Adipocyte (in vitro differentiated cells): ENCODE measurements around the gene EGLN1.
A peak's percentile ranks its signal among the peaks of the same experiment; 100 is the strongest.

Experiments used
- DNase-seq: peaks from one replicate; pipeline ENCODE4 v3.0.0-alpha.2; 2015; ENCODE audit warnings: low read depth
- H3K27me3 ChIP-seq: replicated peaks from 2 replicates; pipeline ENCODE4 v1.7.0; 2013; ENCODE audit warnings: mild to moderate bottlenecking, low read length, moderate library complexity; ENCODE audit not compliant: control insufficient read depth, insufficient read depth
- H3K36me3 ChIP-seq: 2 replicates; pipeline ENCODE4 v1.7.0; 2013; ENCODE audit warnings: low read length, mild to moderate bottlenecking, moderate library complexity; ENCODE audit not compliant: control insufficient read depth, insufficient read depth, severe bottlenecking
- H3K4me1 ChIP-seq: 2 replicates; pipeline ENCODE4 v1.7.0; 2013; ENCODE audit warnings: mild to moderate bottlenecking, low read length, moderate library complexity; ENCODE audit not compliant: control insufficient read depth, insufficient read depth
- H3K4me3 ChIP-seq: 2 replicates; pipeline ENCODE4 v1.7.0; 2013; ENCODE audit warnings: mild to moderate bottlenecking, low read length, moderate library complexity
- H3K9ac ChIP-seq: 2 replicates; pipeline ENCODE4 v1.7.0; 2013; ENCODE audit warnings: mild to moderate bottlenecking, low read length, moderate library complexity
- H3K9me3 ChIP-seq: 2 replicates; pipeline ENCODE4 v1.7.0; 2013; ENCODE audit warnings: mild to moderate bottlenecking, low read length, moderate library complexity; ENCODE audit not compliant: control insufficient read depth

The EGLN1 gene

DNA sequence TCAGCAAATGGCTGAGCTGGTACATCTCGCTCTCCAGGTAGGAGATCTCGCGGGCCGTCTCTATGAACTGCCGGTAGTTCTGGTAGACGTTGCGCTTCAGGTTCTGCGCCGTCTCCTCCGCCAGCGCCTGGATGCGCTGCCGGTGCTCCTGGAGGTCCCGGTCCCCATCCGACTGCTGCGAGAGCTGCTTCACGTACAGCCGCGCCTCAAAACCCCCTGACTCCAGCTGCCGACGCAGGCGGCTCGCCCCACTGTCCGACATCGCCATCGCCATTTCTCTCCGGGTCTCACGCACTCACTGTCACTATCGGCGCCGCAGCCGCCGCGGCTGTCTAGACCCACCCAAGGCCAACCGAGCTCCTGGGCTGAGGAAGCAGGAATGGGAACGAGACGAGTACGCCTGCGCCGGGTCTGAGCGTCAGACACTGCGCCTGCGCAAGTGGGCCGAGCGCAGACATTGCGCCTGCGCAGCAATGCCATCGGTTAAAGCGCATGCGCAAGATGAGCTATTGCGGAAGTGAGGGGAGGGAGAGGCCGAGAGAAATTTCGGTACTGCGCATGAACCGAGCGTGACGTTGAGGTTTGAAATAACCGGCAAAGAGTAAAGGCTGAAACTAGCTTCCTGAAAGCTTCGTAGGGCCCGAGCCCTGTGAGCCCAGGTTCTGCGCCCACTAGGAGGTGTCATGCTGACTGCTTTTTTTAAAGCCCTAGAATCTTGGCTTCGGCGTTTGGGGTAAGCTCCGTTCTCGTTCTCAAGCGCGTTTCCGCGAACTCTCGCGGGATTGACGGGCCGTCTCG is 84.4 kb downstream of the EGLN1 start, which contains the start of gene EXOC8:
TSS of gene EXOC8 (minus strand) at position 381 of the 798 bp plus-strand sequence. CDS start at position 274, 107 bp downstream.
- Histone ChIP-seq H3K4me3 (peak within 1 kb of the TSS; percentile 89), H3K27me3 (no peaks in the 10 kb centered on the region), H3K4me1 (peaks cover 52% of the 10 kb centered on the region), H3K9ac (peak within 1 kb of the TSS; percentile 90), H3K9me3 (no peaks in the 10 kb centered on the region), H3K36me3 (no peaks in the 10 kb centered on the region)
- peak; percentile 99 for DNase-seq

DNA sequence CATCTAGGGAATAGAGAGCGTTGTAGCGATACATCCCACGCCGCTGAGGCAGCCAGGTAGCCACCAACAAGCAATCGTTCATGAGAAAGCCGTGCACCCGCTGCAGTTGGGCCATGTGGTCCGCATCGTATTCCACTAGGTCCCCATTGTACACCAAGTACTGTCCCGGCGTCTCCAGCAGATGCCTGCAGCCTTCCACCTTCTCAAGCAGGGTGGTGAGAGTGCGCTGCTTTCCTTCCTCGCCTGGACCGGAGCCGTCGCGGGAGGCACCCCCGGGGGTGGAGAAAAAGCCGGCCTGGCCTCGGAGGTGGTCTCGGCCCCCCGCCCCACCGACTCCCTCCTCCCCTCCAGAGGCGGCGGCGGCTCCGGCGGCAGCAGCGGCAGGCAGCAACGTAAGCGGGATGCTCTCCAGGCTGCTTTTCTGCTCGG is 85.0 kb downstream of the EGLN1 start:
- Histone ChIP-seq H3K4me3 (peak overlapping the region; percentile 89), H3K4me1 (peaks cover 53% of the 10 kb centered on the region), H3K9ac (peak overlapping the region; percentile 90), H3K9me3 (no peaks in the 10 kb centered on the region), H3K27me3 (no peaks in the 10 kb centered on the region), H3K36me3 (no peaks in the 10 kb centered on the region)
- DNase-seq: peak; percentile 61

DNA sequence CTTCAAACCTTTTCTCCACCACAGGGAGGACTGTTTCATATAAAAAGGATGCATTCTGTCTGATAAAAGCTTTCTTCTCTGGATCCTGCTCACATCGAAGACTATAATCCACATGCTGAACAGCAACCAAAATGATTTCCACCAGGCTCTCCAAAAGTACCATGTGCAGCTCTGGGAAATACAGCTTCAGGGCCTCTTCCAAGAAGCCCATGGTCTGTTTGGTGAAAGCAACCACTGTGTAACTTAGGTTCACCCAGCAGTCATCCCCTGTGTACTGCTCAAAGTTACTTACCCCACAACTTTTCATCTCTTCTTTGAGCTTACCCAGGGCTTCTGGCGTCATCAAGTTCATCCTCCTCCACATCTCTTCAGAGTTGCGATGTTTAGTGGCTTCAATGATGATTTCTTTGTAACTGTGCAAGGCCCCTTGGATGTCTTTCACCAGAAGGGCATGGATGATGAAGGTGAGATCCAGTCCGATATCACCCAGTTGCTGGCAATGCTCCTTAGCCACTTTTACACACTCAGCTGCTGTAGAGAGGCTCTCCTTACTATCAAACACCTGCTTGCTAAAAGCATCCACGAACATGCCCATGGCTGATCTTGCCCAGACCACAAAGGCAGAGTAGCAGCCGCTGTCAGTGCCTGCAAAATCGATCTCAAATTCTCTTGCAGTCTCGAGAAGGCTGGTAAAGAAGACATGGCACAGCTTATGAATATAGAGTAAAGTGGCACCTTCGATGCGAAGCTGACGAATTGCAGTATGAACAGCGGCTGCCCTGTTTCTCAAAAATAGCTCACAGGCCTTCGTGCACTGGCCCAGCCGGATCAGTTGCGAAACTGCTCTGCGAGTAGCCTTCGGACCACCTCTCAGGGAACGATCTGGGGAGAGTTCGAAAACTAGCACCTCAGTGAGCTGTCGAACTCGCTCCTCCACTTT is 86.2 kb downstream of the EGLN1 start:
- H3K4me3 ChIP-seq: peak overlapping the region; percentile 89
- H3K27me3 ChIP-seq: no peaks in the 10 kb centered on the region
- peak; percentile 16 for DNase-seq
- H3K36me3 ChIP-seq: peaks cover 6% of the 10 kb centered on the region
- H3K9ac ChIP-seq: peak overlapping the region; percentile 90
- H3K4me1 ChIP-seq: peaks cover 53% of the 10 kb centered on the region
- no peaks in the 10 kb centered on the region for H3K9me3 ChIP-seq

DNA sequence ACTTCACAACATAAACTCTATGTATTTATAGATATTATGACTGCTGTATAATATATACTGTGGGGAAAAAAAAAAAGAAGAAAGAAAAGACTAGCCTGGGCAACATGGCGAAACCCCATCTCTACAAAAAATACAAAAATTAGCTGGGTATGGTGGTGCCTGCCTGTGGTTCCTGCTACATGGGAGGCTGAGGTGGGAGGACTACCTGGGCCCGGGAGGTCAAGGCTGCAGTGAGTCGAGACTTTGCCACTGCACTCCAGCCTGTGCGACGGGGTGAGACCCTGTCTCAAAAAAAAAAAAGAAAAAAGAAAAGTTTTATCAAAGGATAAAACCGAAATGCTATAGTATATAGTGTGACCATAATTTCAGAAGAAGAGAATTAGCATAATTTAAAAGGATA is 87.1 kb downstream of the EGLN1 start:
- Histone ChIP-seq H3K4me1 (peaks cover 53% of the 10 kb centered on the region), H3K9me3 (no peaks in the 10 kb centered on the region), H3K27me3 (no peaks in the 10 kb centered on the region), H3K36me3 (peaks cover 6% of the 10 kb centered on the region), H3K9ac (peak overlapping the region; percentile 9), H3K4me3 (peak overlapping the region; percentile 89)
- DNase-seq: no peak

DNA sequence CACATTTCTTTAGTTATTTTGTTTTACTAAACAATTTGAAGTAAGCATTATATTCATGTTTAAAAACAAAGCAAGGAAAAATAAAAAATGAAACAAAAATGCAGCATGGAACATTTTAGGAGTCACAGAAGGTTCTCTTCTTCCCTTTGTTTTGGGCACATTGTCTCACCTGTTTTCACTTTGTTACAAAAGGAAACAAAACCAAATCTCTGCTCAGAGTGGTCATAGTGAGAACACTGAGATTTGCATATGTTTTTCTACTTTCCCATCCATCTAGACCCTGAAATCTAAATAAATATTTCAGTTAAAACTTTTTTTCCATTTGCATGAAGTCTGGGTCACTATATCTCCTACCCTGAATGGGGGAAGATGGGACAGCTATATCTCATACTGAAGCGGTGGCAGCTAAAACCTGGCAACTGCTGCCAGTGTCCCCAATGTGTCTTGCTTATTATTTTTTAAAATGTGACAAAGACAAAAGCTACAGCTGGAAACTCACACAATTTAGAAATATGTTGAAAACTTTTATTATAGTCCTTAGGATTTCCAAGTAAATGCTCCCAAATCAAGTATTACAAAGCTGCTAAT is 87.9 kb downstream of the EGLN1 start:
- Histone ChIP-seq H3K36me3 (peaks cover 6% of the 10 kb centered on the region), H3K9ac (peak overlapping the region; percentile 9), H3K27me3 (no peaks in the 10 kb centered on the region), H3K4me1 (peaks cover 46% of the 10 kb centered on the region), H3K9me3 (no peaks in the 10 kb centered on the region), H3K4me3 (peak overlapping the region; percentile 89)
- peak; percentile 9 for DNase-seq

DNA sequence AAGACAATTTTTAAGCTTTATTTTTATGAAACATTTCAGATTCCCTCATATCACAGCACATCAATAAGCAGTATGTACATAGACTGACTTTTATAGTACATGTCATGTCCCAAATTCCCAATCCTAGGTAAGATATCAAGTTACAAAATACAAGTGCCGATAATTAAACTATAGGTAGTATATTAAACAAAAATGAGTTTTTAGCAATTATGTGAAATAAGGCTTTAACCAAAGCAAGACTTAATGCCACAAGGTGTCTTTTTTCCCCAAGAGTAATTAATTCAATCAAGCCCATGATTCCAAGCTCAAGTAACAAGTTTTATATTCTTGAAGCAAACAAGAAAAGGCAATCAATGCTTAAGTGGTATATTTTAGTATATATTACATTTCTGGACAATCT is 89.3 kb downstream of the EGLN1 start:
- peaks cover 6% of the 10 kb centered on the region for H3K36me3 ChIP-seq
- peak overlapping the region; percentile 89 for H3K4me3 ChIP-seq

DNA sequence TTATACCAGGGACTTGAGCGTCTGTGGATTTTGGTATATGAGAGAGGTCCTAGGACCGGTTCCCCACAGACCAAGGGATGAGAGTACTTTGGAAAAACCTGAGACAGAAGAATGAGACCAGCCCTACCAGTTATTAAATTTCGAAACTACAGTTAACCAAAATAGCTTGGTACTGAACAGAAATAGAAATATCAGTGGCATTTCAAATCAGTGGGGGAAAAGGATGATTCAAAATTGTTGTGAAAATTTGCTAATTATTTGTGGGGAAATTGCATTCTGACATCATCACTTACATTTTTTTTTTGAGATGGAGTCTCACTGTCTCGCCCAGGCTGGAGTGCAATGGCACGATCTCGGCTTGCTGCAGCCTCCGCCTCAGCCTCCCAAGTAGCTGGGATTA is 92.6 kb downstream of the EGLN1 start:
- no peak for DNase-seq
- H3K27me3 ChIP-seq: no peaks in the 10 kb centered on the region
- no peak overlapping the region for H3K9ac ChIP-seq
- H3K4me3 ChIP-seq: no peak overlapping the region
- no peaks in the 10 kb centered on the region for H3K9me3 ChIP-seq
- H3K36me3 ChIP-seq: peaks cover 6% of the 10 kb centered on the region
- peaks cover 19% of the 10 kb centered on the region for H3K4me1 ChIP-seq

More for the DNA sequence above, 89.3 kb downstream of the EGLN1 start:
- H3K27me3 ChIP-seq: no peaks in the 10 kb centered on the region
- no peaks in the 10 kb centered on the region for H3K9me3 ChIP-seq
- peaks cover 41% of the 10 kb centered on the region for H3K4me1 ChIP-seq
- no peak for DNase-seq
- no peak overlapping the region for H3K9ac ChIP-seq

DNA sequence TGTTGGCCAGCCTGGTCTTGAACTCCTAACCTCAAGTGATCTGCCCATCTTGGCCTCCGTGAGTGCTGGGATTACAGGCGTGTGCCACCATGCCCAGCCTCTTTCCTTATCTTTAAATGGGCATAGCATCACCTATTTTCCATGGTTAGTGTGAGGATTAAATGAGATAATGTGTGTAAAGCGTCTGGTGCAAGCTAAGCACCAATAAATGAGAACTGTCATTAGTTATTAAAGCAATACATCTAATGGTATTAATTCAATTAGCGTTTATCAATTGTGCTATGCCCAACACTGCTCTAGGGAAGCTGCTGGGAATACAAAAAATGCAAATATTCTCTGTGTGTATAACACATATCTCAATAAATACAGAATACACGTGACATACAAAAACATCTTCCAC is 94.5 kb downstream of the EGLN1 start:
- Histone ChIP-seq H3K9ac (no peak overlapping the region), H3K4me1 (peaks cover under 1% of the 10 kb centered on the region)

DNA sequence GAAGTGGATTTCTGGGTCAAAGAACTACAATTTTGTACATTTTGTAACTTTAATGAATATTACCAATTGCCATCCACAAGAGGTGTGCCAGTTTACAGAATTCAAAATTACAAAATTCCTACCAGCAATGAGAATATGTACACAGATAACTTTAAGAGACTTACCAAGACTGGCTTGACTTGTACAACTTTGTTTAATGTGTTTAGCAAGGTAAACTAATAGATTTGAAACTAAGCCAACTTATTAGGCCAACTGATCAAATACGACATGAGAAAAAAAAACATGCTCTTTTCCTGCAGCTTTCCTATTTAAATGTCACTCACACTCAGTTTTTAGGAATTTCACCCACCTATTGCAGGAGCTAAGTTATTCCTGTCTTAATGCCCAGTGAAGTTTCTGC is 95.8 kb downstream of the EGLN1 start:
- H3K4me1 ChIP-seq: no peaks in the 10 kb centered on the region

More for the DNA sequence above, 94.5 kb downstream of the EGLN1 start:
- H3K36me3 ChIP-seq: peaks cover 6% of the 10 kb centered on the region
- DNase-seq: no peak
- no peak overlapping the region for H3K4me3 ChIP-seq
- H3K27me3 ChIP-seq: no peaks in the 10 kb centered on the region
- H3K9me3 ChIP-seq: no peaks in the 10 kb centered on the region

DNA sequence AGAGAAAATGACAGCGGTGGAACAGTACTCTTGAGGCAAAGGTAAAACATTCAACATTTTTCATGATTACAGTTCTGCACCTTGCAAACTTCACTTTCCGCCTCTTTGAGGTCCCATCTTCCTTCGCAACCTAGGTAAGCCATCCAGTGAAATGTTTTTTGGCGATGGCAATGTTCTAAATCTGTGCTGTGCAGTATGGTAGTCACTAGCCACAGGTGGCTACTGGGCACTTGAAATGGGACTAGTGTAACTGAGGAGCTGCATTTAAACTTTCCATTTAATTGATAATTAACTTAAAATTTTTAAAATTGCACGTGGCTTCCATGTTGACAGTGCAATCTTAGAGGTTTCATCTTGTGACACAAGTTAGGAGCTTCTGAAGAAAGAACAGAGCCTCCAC is 97.4 kb downstream of the EGLN1 start:
- Histone ChIP-seq H3K27me3 (no peaks in the 10 kb centered on the region), H3K9ac (no peak overlapping the region), H3K36me3 (no peaks in the 10 kb centered on the region), H3K4me3 (no peak overlapping the region), H3K9me3 (no peaks in the 10 kb centered on the region), H3K4me1 (no peaks in the 10 kb centered on the region)
- DNase-seq: no peak

More for the DNA sequence above, 95.8 kb downstream of the EGLN1 start:
- no peaks in the 10 kb centered on the region for H3K9me3 ChIP-seq
- no peaks in the 10 kb centered on the region for H3K27me3 ChIP-seq
- DNase-seq: no peak
- H3K9ac ChIP-seq: no peak overlapping the region
- H3K36me3 ChIP-seq: peaks cover under 1% of the 10 kb centered on the region
- H3K4me3 ChIP-seq: no peak overlapping the region
